Activated T-helper 2 cell treated with anti-CD3 and anti-CD28 coated beads, Interferon-gamma antibody, Interleukin-2, Interleukin-4, amounts not matched to agents 10 μg/mL and 5 μg/mL and 100 μg/mL, durations not matched to agents 14 hours and 24 hours and 36 hours (primary cell): ENCODE data around the gene ZFAND3. TPM values are rescaled to one million over a fixed set of nuclear protein-coding genes. Genes with fewer than 3 reads are reported as not detected.

Source experiments
- DNase-seq: peaks from one replicate; pipeline ENCODE4 v3.0.0; 2021; ENCODE audit warnings: low spot score
- H3K27ac Mint-ChIP-seq: one replicate; pipeline ENCODE4 v1.8.0; 2021; ENCODE audit warnings: mixed read lengths
- H3K27me3 Mint-ChIP-seq: one replicate; pipeline ENCODE4 v1.8.0; 2021; ENCODE audit warnings: low read depth, mixed read lengths
- H3K36me3 Mint-ChIP-seq: one replicate; pipeline ENCODE4 v1.8.0; 2021; ENCODE audit warnings: low read depth, mixed read lengths
- H3K4me1 Mint-ChIP-seq: one replicate; pipeline ENCODE4 v1.8.0; 2021; ENCODE audit warnings: low read depth, mixed read lengths
- H3K4me3 Mint-ChIP-seq: one replicate; pipeline ENCODE4 v1.8.0; 2021; ENCODE audit warnings: low read depth, mild to moderate bottlenecking, moderate library complexity, mixed read lengths
- H3K9me3 Mint-ChIP-seq: one replicate; pipeline ENCODE4 v1.8.0; 2021; ENCODE audit warnings: mixed read lengths
- intact Hi-C: fragments of 100-400 bp; cut with micrococcal nuclease; formaldehyde crosslinking; loops from one replicate; pipeline ENCODE4 v1.15.1; 2023
- total RNA-seq: library from RNA; stranded (reverse); gene quantifications from 2 replicates; pipeline ENCODE4 v1.2.3, GENCODE V29; 2022

Gene ZFAND3
- total RNA-seq, 1 donor from 2014 or later: 30.8 TPM

DNA sequence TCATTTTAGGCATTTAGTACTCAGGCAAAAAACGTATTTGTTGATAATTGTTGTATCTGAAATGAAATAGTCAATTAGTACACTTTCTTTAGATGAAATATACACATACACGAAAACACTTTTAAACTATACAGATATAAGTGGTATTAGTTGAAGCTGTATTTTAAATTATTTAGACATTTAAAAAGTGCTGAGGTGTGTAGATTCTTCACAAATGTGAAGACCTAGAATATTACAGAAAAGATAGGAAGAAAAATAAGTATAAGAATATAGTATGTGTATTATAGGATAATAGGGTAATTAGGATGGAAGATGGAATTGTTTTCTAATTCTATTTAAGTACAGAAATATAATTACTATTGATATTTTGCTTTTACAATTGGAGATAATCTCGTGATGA, 4.6 kb downstream of the ZFAND3 start:
- Mint-ChIP-seq H3K27ac (no peak overlapping the region), H3K4me3 (no peak overlapping the region), H3K27me3 (no peaks in the 10 kb centered on the region), H3K9me3 (no peaks in the 10 kb centered on the region), H3K4me1 (peaks cover 51% of the 10 kb centered on the region), H3K36me3 (peaks cover 11% of the 10 kb centered on the region)
- intact Hi-C loops: no loop called here
- DNase-seq: no peak

DNA sequence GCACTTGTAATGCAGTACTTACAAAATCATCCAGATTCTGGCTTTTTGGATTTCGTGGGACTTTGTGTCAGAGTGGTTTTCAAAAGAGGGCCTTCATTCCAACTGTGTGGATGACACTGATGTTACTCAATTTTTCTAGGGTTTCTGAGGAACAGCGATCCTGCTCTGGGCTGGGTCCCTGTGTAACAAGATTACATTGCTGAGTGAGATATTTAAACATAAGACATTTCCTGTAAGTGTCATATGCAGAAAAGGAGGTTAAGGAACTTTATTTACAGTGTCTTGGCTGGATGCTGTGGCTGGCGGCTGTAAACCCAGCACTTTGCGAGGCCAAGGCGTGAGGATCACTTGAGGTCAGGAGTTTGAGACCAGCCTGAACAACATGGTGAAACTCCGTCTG, 6.7 kb downstream of the ZFAND3 start:
- H3K27ac Mint-ChIP-seq: no peak overlapping the region
- DNase-seq: no peak
- H3K27me3 Mint-ChIP-seq: no peaks in the 10 kb centered on the region
- intact Hi-C loops: no loop called here
- peaks cover 52% of the 10 kb centered on the region for H3K4me1 Mint-ChIP-seq
- H3K4me3 Mint-ChIP-seq: no peak overlapping the region
- H3K9me3 Mint-ChIP-seq: no peaks in the 10 kb centered on the region
- H3K36me3 Mint-ChIP-seq: peaks cover 7% of the 10 kb centered on the region

DNA sequence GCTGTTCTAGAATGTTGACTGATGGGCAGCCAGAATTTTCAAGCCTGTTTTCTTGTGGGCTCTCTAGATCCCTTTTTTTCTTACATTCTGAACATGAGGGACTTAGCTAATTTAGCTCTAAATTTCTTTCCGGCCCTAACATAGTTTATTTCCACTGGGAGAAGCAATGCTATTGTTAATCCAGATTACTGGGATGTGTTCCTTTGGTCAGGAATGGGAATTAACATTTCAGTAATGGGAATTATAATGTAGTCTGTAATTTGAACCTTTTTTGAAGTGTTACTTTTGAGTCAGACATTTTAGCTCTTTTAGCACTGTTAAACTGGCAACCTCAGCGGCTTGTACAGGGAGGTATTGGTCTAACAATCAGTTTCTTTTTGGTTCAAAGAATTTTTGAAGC, 7.5 kb downstream of the ZFAND3 start:
- H3K27ac Mint-ChIP-seq: no peak overlapping the region
- peaks cover 52% of the 10 kb centered on the region for H3K4me1 Mint-ChIP-seq
- intact Hi-C loops: no loop called here
- no peaks in the 10 kb centered on the region for H3K27me3 Mint-ChIP-seq
- H3K36me3 Mint-ChIP-seq: peaks cover 14% of the 10 kb centered on the region
- no peak for DNase-seq
- no peak overlapping the region for H3K4me3 Mint-ChIP-seq
- H3K9me3 Mint-ChIP-seq: no peaks in the 10 kb centered on the region

GRCh38 chr6:37827603-37828265, 8.2 kb downstream of the ZFAND3 start:
- peaks cover 18% of the 10 kb centered on the region for H3K36me3 Mint-ChIP-seq
- H3K9me3 Mint-ChIP-seq: no peaks in the 10 kb centered on the region
- no peak overlapping the region for H3K27ac Mint-ChIP-seq
- no peaks in the 10 kb centered on the region for H3K27me3 Mint-ChIP-seq
- intact Hi-C loops: no loop called here
- H3K4me1 Mint-ChIP-seq: peaks cover 50% of the 10 kb centered on the region
- H3K4me3 Mint-ChIP-seq: no peak overlapping the region
- no peak for DNase-seq

- peaks cover 31% of the 10 kb centered on the region for H3K36me3 Mint-ChIP-seq
- H3K9me3 Mint-ChIP-seq: peaks cover 6% of the 10 kb centered on the region
- no peak for DNase-seq
- H3K4me3 Mint-ChIP-seq: no peak overlapping the region
- H3K4me1 Mint-ChIP-seq: peaks cover 44% of the 10 kb centered on the region
- no peak overlapping the region for H3K27ac Mint-ChIP-seq
- intact Hi-C loops: no loop called here
- H3K27me3 Mint-ChIP-seq: no peaks in the 10 kb centered on the region
These were observed 10.7 kb downstream of the ZFAND3 start for GRCh38 chr6:37830225-37830624.

DNA sequence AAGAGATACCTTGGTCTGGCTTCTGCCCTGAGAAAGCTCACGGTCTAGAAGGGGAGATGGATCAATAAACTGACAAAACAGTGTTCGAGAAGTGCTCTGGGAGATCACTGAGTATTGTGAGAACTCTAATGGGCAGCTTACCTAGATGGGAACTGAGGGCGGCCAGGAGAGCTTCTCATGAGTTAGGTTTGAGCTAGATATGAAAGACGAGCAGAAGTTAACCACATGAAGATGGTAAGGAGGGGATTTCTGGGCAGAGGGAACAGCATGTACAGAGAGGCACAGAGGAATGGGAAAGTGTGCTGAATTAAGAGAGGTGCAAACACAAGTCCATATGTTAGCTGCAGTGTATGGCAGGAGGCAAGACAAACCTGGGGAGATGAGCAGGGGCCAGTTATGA, 11.9 kb downstream of the ZFAND3 start:
- intact Hi-C loops: no loop called here
- peaks cover 42% of the 10 kb centered on the region for H3K4me1 Mint-ChIP-seq

DNA sequence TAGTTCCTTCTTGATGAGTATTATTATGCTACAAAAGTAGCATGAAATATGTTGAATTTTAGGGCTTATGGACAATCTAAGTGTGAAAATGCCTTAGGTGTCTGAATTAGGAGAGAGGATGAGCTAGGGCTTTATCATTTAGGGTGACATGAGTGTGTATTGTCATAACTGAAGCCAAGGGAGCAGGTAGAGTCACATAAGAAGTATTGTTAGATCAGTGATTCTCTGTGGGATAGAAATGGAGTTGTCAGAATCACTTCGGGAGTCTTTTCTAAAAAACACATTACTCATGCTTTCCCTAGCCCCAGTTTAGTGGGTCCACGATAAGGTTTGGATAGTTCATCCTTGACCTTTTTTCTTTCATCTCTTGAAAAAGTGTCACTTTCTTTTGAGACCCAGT, 16.4 kb downstream of the ZFAND3 start:
- H3K4me1 Mint-ChIP-seq: peaks cover 24% of the 10 kb centered on the region
- intact Hi-C loops: no loop called here
- no peak overlapping the region for H3K4me3 Mint-ChIP-seq
- peaks cover 42% of the 10 kb centered on the region for H3K36me3 Mint-ChIP-seq
- H3K27me3 Mint-ChIP-seq: no peaks in the 10 kb centered on the region
- H3K9me3 Mint-ChIP-seq: peaks cover 6% of the 10 kb centered on the region
- no peak overlapping the region for H3K27ac Mint-ChIP-seq
- no peak for DNase-seq

More for the DNA sequence above, 11.9 kb downstream of the ZFAND3 start:
- H3K9me3 Mint-ChIP-seq: peaks cover 6% of the 10 kb centered on the region
- no peak for DNase-seq
- H3K4me3 Mint-ChIP-seq: no peak overlapping the region
- no peak overlapping the region for H3K27ac Mint-ChIP-seq
- H3K27me3 Mint-ChIP-seq: no peaks in the 10 kb centered on the region
- peaks cover 35% of the 10 kb centered on the region for H3K36me3 Mint-ChIP-seq

DNA sequence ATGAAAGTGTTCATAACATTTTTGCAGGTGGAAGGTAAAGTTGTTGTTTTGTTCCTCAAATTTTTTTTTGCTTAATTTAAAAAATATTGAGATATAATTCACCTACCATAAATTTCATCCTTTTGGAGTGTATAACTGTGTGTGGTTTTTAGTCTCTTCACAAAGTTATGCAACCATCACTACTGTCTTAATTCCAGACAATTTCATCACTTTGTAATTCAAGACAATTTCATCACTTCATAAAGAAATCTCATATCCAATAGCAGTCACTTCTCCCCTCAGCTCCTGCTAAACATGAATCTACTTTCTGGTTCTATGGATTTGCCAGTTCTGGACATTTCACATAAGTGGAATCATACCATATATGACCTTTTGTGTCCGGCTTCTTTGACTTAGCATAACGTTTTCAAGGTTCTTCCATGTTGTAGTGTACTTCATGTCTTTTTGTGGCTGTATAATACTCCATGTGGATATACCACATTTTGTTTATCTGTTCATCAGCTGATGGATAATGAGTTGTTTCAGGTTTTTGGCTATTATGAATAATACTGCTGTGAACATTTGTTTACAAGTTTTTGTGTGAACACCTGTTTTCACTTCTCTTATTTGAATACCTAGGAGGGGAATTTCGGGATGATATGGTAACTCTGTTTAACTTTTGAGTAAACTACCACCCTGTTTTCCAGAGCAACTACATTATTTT, 18.8 kb downstream of the ZFAND3 start:
- DNase-seq: no peak
- H3K4me1 Mint-ChIP-seq: peaks cover 16% of the 10 kb centered on the region
- peaks cover 6% of the 10 kb centered on the region for H3K9me3 Mint-ChIP-seq
- H3K4me3 Mint-ChIP-seq: no peak overlapping the region
- peaks cover 28% of the 10 kb centered on the region for H3K36me3 Mint-ChIP-seq
- intact Hi-C loops: no loop called here
- no peaks in the 10 kb centered on the region for H3K27me3 Mint-ChIP-seq
- H3K27ac Mint-ChIP-seq: no peak overlapping the region

GRCh38 chr6:37840143-37840939, 20.8 kb downstream of the ZFAND3 start:
- no peaks in the 10 kb centered on the region for H3K27me3 Mint-ChIP-seq
- H3K4me1 Mint-ChIP-seq: peaks cover 16% of the 10 kb centered on the region
- no peaks in the 10 kb centered on the region for H3K9me3 Mint-ChIP-seq
- DNase-seq: no peak
- intact Hi-C loops: no loop called here
- peaks cover 18% of the 10 kb centered on the region for H3K36me3 Mint-ChIP-seq
- H3K4me3 Mint-ChIP-seq: no peak overlapping the region
- no peak overlapping the region for H3K27ac Mint-ChIP-seq

- no peak for DNase-seq
- Mint-ChIP-seq H3K4me1 (peaks cover 14% of the 10 kb centered on the region), H3K27me3 (no peaks in the 10 kb centered on the region), H3K27ac (no peak overlapping the region), H3K9me3 (no peaks in the 10 kb centered on the region), H3K4me3 (no peak overlapping the region), H3K36me3 (peaks cover 15% of the 10 kb centered on the region)
- intact Hi-C loops: no loop called here
These were observed 21.4 kb downstream of the ZFAND3 start for GRCh38 chr6:37840940-37841300.

DNA sequence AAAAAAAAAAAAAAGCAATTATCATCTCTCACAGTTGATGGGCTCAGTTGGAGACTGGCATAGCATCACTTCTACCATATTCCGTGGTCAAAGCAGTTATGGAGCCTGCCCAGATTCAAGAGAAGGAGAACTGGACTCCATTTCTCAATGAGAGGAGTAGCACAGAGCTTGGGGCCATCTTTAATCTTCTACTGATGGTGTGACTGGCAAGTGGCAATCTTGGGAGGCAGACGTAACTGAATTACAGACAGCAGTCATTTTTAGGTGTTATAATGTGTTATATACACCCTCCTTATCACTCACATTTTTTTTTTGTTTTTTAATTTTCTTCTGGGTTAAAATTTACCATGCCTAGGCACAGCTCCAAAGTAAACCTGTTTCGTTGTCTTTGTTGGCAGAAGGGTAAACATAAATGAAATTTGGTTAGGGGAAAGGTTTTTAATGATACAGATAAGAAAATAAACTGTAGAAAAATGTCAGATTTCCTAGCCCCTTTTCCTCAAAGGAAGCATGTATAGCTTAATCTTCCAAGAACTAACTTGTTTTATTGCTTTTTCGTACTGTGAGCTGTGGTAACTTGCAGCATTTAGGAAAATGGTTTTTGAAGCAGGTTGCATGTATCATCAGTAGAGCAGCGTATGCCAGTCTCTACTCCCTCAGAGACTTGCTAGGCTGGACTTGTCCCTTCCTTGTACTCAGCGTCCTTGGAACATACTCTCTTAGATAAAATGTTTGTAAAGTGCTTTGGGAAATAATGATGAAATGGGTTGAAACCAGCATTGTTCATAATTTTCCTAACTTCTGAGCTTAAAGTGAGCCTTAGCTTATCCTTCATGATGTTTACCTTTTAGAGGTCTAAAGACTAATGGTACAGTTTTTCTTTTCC, 25.7 kb downstream of the ZFAND3 start:
- H3K4me1 Mint-ChIP-seq: peaks cover 10% of the 10 kb centered on the region

DNA sequence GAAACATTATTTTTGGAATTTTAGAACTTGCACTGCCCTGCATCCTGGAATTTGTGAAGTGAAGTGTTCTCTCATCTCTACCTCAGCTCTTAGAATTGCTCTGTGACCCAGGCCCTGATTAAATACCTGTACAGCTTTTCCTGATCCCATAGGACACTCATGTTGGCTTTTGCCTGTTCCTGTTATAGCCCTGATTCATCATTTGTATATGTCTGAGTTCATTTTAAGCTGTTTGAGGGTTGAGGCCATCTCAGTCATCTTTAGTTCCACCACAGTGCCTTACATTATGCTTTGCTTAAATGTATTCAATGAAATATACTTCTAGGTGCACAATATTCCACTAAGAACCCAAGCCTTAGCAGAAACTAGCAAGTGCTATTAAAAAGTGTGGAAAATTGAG, 26.4 kb downstream of the ZFAND3 start:
- DNase-seq: no peak
- no peaks in the 10 kb centered on the region for H3K36me3 Mint-ChIP-seq
- no peaks in the 10 kb centered on the region for H3K9me3 Mint-ChIP-seq
- H3K27ac Mint-ChIP-seq: no peak overlapping the region
- H3K4me1 Mint-ChIP-seq: peaks cover 6% of the 10 kb centered on the region
- intact Hi-C loops: no loop called here
- no peaks in the 10 kb centered on the region for H3K27me3 Mint-ChIP-seq
- H3K4me3 Mint-ChIP-seq: no peak overlapping the region

More for the DNA sequence above, 25.7 kb downstream of the ZFAND3 start:
- H3K27ac Mint-ChIP-seq: no peak overlapping the region
- no peak for DNase-seq
- intact Hi-C loops: no loop called here
- H3K36me3 Mint-ChIP-seq: no peaks in the 10 kb centered on the region
- no peak overlapping the region for H3K4me3 Mint-ChIP-seq
- H3K27me3 Mint-ChIP-seq: no peaks in the 10 kb centered on the region
- no peaks in the 10 kb centered on the region for H3K9me3 Mint-ChIP-seq
